SK-N-SH (cell line): ENCODE results near the gene OR52L1. TPM values are rescaled to one million over a fixed set of nuclear protein-coding genes. Genes with fewer than 3 reads are reported as not detected.

Experiments used
- CTCF ChIA-PET: fragments of 300-600, 350-600 bp; formaldehyde crosslinking; extraction: SDS; loops from one replicate; lab custom pipeline; 2021; lab: Yijun Ruan, JAX
- POLR2A ChIA-PET: fragments of 350-600 bp; sonication (Branson Sonifier 250); formaldehyde crosslinking; extraction: SDS; loops from one replicate; lab custom pipeline; 2020; ENCODE audit warnings: antibody characterized with exemption, inconsistent platforms; lab: Yijun Ruan, JAX
- DNase-seq: peaks from one replicate; pipeline ENCODE4 v3.0.0; 2012
- H2AFZ ChIP-seq: fragments of 200-600 bp; sonication (generic); 2 replicates; pipeline ENCODE4 v1.8.1; 2016; ENCODE audit warnings: antibody characterized with exemption, mild to moderate bottlenecking, low read depth
- H3F3A ChIP-seq: fragments of 200-600 bp; sonication (generic); replicated peaks from 2 replicates; pipeline ENCODE3; 2016; ENCODE audit warnings: antibody characterized with exemption, mild to moderate bottlenecking; ENCODE audit not compliant: insufficient read depth
- H3K27ac ChIP-seq, 2 experiments: fragments of 200-500 bp in 1 of 2; fragments of 200-600 bp in 1 of 2; sonication (Bioruptor generic) in 1 of 2; sonication (generic), shearing (Covaris generic) in 1 of 2; 2 replicates each; pipeline versions ENCODE4 v1.5.1 to v1.6.1; 2014 to 2016; ENCODE audit warnings: low read depth in 2 of 2, inconsistent platforms in 1 of 2, low read length in 1 of 2, mild to moderate bottlenecking in 1 of 2, mixed read lengths in 1 of 2
- H3K27me3 ChIP-seq: fragments of 200-600 bp; sonication (generic), shearing (Covaris generic); 2 replicates; pipeline ENCODE4 v1.6.1; 2016; ENCODE audit warnings: mixed run types; ENCODE audit not compliant: insufficient read depth
- H3K36me3 ChIP-seq, 2 experiments: fragments of 200-500 bp in 1 of 2; fragments of 200-600 bp in 1 of 2; sonication (Bioruptor generic) in 1 of 2; sonication (generic) in 1 of 2; replicated peaks in 1 of 2; 2 replicates each; pipeline versions ENCODE3 to v1.5.1; 2014 to 2016; ENCODE audit warnings: low read length in 1 of 2, mild to moderate bottlenecking in 1 of 2; ENCODE audit not compliant: insufficient read depth in 2 of 2, control insufficient read depth in 1 of 2
- H3K4me1 ChIP-seq, 2 experiments: fragments of 200-500 bp in 1 of 2; fragments of 200-600 bp in 1 of 2; sonication (Bioruptor generic) in 1 of 2; sonication (generic), shearing (Covaris generic) in 1 of 2; 2 replicates each; pipeline versions ENCODE4 v1.5.1 to v1.6.1; 2014 to 2016; ENCODE audit warnings: low read depth in 1 of 2, low read length in 1 of 2, mixed run types in 1 of 2; ENCODE audit not compliant: insufficient read depth in 2 of 2, control insufficient read depth in 1 of 2
- H3K4me2 ChIP-seq: fragments of 200-600 bp; sonication (generic), shearing (Covaris generic); 2 replicates; pipeline ENCODE4 v1.6.1; 2017; ENCODE audit warnings: mixed run types
- H3K4me3 ChIP-seq, 2 experiments: fragments of 200-500 bp in 1 of 2; fragments of 200-600 bp in 1 of 2; sonication (Bioruptor generic) in 1 of 2; sonication (generic), shearing (Covaris generic) in 1 of 2; 2 replicates each; pipeline versions ENCODE4 v1.5.1 to v1.8.1; 2014 to 2016; ENCODE audit warnings: low read depth in 2 of 2, inconsistent platforms in 1 of 2, low read length in 1 of 2, mild to moderate bottlenecking in 1 of 2, mixed read lengths in 1 of 2, moderate library complexity in 1 of 2
- H3K79me2 ChIP-seq: fragments of 200-600 bp; sonication (generic); 2 replicates; pipeline ENCODE4 v1.8.1; 2017; ENCODE audit warnings: mild to moderate bottlenecking; ENCODE audit not compliant: insufficient read depth
- H3K9ac ChIP-seq: fragments of 200-600 bp; sonication (generic); 2 replicates; pipeline ENCODE4 v1.6.1; 2017; ENCODE audit warnings: mixed run types
- H3K9me2 ChIP-seq: fragments of 200-600 bp; sonication (generic); 2 replicates; pipeline ENCODE4 v1.6.1; 2017; ENCODE audit warnings: mixed run types
- H3K9me3 ChIP-seq: fragments of 200-600 bp; sonication (generic); 2 replicates; pipeline ENCODE4 v1.6.1; 2017; ENCODE audit warnings: mixed run types, mild to moderate bottlenecking, moderate library complexity
- H4K20me1 ChIP-seq: fragments of 200-600 bp; sonication (generic); 2 replicates; pipeline ENCODE4 v1.6.1; 2017; ENCODE audit warnings: mild to moderate bottlenecking, mixed run types; ENCODE audit not compliant: insufficient read depth
- CHD2 ChIP-seq: fragments of 150-350 bp; IDR thresholded peaks from 2 replicates; pipeline ENCODE4 v1.6.1; 2018; ENCODE audit warnings: low read length; ENCODE audit not compliant: partially characterized antibody
- ELF1 ChIP-seq: IDR thresholded peaks from 2 replicates; pipeline ENCODE4 v1.4.0; 2012
- EZH2phosphoT487 ChIP-seq: fragments of 200-600 bp; sonication (generic); IDR thresholded peaks from 2 replicates; pipeline ENCODE4 v1.6.1; 2017; ENCODE audit warnings: low read depth, mixed run types, mild to moderate bottlenecking, antibody characterized with exemption, moderate library complexity, borderline replicate concordance
- FOXM1 ChIP-seq: IDR thresholded peaks from 2 replicates; pipeline ENCODE4 v1.4.0; 2012; ENCODE audit warnings: low read depth, mild to moderate bottlenecking
- GATA2 ChIP-seq: sonication (generic); formaldehyde crosslinking; IDR thresholded peaks from 2 replicates; pipeline ENCODE4 v1.5.0; 2020; ENCODE audit warnings: mild to moderate bottlenecking, missing genetic modification reagents
- MEF2A ChIP-seq: IDR thresholded peaks from 2 replicates; pipeline ENCODE4 v1.4.0; 2012; ENCODE audit warnings: low read depth, borderline replicate concordance
- POLR2AphosphoS5 ChIP-seq: IDR thresholded peaks from 2 replicates; pipeline ENCODE4 v1.6.1; 2012; ENCODE audit warnings: low read depth, low read length
- RXRA ChIP-seq: IDR thresholded peaks from 2 replicates; pipeline ENCODE4 v1.4.0; 2012; ENCODE audit warnings: low read depth, mild to moderate bottlenecking, borderline replicate concordance
- SIN3A ChIP-seq: IDR thresholded peaks from 2 replicates; pipeline ENCODE4 v1.6.1; 2012; ENCODE audit warnings: low read depth, mild to moderate bottlenecking, low read length, moderate library complexity, borderline replicate concordance
- SMC3 ChIP-seq: IDR thresholded peaks from 2 replicates; pipeline ENCODE4 v1.6.1; 2012; ENCODE audit warnings: low read depth, low read length, improper control_type of control experiment
- TAF1 ChIP-seq: IDR thresholded peaks from 2 replicates; pipeline ENCODE4 v1.6.1; 2012; ENCODE audit warnings: low read depth, mild to moderate bottlenecking, low read length, moderate library complexity, borderline replicate concordance
- TEAD4 ChIP-seq: IDR thresholded peaks from 2 replicates; pipeline ENCODE4 v1.4.0; 2012; ENCODE audit warnings: mild to moderate bottlenecking, borderline replicate concordance; ENCODE audit not compliant: insufficient read depth
- YY1 ChIP-seq: IDR thresholded peaks from 2 replicates; pipeline ENCODE4 v1.4.0; 2012; ENCODE audit warnings: low read depth, mild to moderate bottlenecking
- ZBTB33 ChIP-seq: IDR thresholded peaks from 2 replicates; pipeline ENCODE4 v1.4.0; 2012; ENCODE audit warnings: low read depth, borderline replicate concordance
- polyA plus RNA-seq, 3 experiments: library from polyadenylated mRNA; depleted of rRNA; stranded (reverse); fragments of >200 nt; gene quantifications; 2 replicates each; pipeline ENCODE4 v1.2.3, GENCODE V29; 2012
- TF ChIP-seq, protein P1 (sequence below): IDR thresholded peaks from 2 replicates; pipeline ENCODE4 v1.4.0; 2012; ENCODE audit warnings: low read depth
- TF ChIP-seq, protein P2 (sequence below): IDR thresholded peaks from 2 replicates; pipeline ENCODE4 v1.4.0; 2012; ENCODE audit warnings: low read depth, borderline replicate concordance
- TF ChIP-seq, protein P3 (sequence below): fragments of 200-600 bp; sonication (generic); IDR thresholded peaks from 2 replicates; pipeline ENCODE4 v1.6.1; 2017; ENCODE audit warnings: antibody characterized with exemption, mild to moderate bottlenecking, moderate library complexity

OR52L1 gene
- polyA plus RNA-seq, 1 of the 3 experiments (the other 2 are of a cell fraction), result not detected

- CTCF ChIA-PET, result no interaction called here
- Histone ChIP-seq H2AFZ (no peak within 1 kb of the TSS), H3K36me3 (no peaks in the 10 kb centered on the region)
These were observed 20.1 kb upstream of the OR52L1 start, which contains the start of gene OR56A4 for GRCh38 chr11:6006846-6007245. Gene OR56A4, minus strand, starts transcription at chr11:6006946. Its CDS starts 3,954 bp downstream, at chr11:6002992.

More at GRCh38 chr11:6006846-6007245, 20.1 kb upstream of the OR52L1 start, which contains the start of gene OR56A4:
- Histone ChIP-seq H3K27ac (no peak within 1 kb of the TSS), H3K79me2 (no peaks in the 10 kb centered on the region), H3K4me3 (no peak within 1 kb of the TSS), H3K9ac (no peak within 1 kb of the TSS), H3K27me3 (0 out of 2 replicates have a peak, but pooled peaks cover 6% of the 10 kb centered on the region), H4K20me1 (no peaks in the 10 kb centered on the region), H3K4me1 (no peaks in the 10 kb centered on the region), H3K9me2 (no peaks in the 10 kb centered on the region), H3K4me2 (no peak within 1 kb of the TSS), H3K9me3 (no peaks in the 10 kb centered on the region), H3F3A (no peaks in the 10 kb centered on the region)
- no peak for DNase-seq
- POLR2A ChIA-PET, result no interaction called here
- TF ChIP-seq, protein P1, sequence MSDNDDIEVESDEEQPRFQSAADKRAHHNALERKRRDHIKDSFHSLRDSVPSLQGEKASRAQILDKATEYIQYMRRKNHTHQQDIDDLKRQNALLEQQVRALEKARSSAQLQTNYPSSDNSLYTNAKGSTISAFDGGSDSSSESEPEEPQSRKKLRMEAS, result no peak
- no peak for TF ChIP-seq GATA2 (CRISPR knock-in tag)
- no peak for TF ChIP-seq CHD2
- TF ChIP-seq SIN3A, result no peak
- TF ChIP-seq, protein P2, sequence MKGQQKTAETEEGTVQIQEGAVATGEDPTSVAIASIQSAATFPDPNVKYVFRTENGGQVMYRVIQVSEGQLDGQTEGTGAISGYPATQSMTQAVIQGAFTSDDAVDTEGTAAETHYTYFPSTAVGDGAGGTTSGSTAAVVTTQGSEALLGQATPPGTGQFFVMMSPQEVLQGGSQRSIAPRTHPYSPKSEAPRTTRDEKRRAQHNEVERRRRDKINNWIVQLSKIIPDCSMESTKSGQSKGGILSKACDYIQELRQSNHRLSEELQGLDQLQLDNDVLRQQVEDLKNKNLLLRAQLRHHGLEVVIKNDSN, result no peak
- no peak for TF ChIP-seq YY1
- no peak for TF ChIP-seq EZH2phosphoT487
- TF ChIP-seq MEF2A, result no peak
- no peak for TF ChIP-seq POLR2AphosphoS5
- no peak for TF ChIP-seq ZBTB33
- TF ChIP-seq FOXM1, result no peak
- TF ChIP-seq TAF1, result no peak
- TF ChIP-seq, protein P3, sequence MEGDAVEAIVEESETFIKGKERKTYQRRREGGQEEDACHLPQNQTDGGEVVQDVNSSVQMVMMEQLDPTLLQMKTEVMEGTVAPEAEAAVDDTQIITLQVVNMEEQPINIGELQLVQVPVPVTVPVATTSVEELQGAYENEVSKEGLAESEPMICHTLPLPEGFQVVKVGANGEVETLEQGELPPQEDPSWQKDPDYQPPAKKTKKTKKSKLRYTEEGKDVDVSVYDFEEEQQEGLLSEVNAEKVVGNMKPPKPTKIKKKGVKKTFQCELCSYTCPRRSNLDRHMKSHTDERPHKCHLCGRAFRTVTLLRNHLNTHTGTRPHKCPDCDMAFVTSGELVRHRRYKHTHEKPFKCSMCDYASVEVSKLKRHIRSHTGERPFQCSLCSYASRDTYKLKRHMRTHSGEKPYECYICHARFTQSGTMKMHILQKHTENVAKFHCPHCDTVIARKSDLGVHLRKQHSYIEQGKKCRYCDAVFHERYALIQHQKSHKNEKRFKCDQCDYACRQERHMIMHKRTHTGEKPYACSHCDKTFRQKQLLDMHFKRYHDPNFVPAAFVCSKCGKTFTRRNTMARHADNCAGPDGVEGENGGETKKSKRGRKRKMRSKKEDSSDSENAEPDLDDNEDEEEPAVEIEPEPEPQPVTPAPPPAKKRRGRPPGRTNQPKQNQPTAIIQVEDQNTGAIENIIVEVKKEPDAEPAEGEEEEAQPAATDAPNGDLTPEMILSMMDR, result no peak
- TF ChIP-seq ELF1, result no peak
- no peak for TF ChIP-seq RXRA
- no peak for TF ChIP-seq TEAD4
- TF ChIP-seq SMC3, result no peak
